H1 (cell line): ENCODE results near the gene NT5DC3.

Experiments
- KDM5A ChIP-seq: fragments of 200-600 bp; IDR thresholded peaks from 2 replicates; pipeline ENCODE4 v1.7.1; 2012; ENCODE audit warnings: mild to moderate bottlenecking, low read length, inconsistent platforms, mixed read lengths
- RFX5 ChIP-seq: IDR thresholded peaks from 2 replicates; pipeline ENCODE4 v1.6.1; 2011; ENCODE audit warnings: low read depth, low read length, improper control_type of control experiment, borderline replicate concordance
- TF ChIP-seq, protein P1 (sequence below), 3 experiments: IDR thresholded peaks; 1 replicate in 2 of 3; 2 replicates in 1 of 3; pipeline versions ENCODE4 v1.5.1 to v1.6.1; 2011; ENCODE audit warnings: low read length in 3 of 3, mild to moderate bottlenecking in 3 of 3, inconsistent platforms in 2 of 3, low read depth in 1 of 3, moderate library complexity in 1 of 3; ENCODE audit not compliant: insufficient read depth in 1 of 3; ENCODE audit errors: control extremely low read depth in 1 of 3

DNA sequence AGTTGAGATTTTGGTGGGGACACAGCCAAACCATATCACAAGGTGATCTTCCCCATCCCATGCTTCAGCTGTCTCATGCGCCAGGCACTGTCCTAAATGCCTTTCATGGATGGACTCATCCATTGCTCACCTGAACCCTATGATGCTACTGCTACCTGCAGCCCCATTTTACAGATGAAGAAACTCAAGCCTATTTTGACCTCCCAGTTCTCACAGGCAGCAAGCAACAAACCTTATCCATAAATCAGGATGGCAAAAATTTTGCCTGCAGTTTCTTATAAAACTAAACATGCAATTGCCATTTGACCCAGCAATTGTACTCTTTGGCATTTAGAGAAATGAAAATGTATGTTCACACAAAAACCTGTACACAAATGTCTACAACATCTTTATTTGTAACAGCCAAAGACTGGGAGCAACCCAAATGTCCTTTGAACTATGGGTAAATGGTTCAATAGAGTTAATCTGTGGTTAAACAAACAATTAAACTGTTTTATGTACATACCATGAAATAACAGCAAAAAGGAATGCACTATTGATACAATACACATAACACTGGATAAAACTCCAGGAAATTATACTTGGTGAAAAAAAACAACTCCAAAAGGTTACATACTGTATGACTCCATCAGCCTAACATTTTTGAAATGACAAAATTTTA, 2.6 kb downstream of the NT5DC3 start:
- TF ChIP-seq, protein P1, sequence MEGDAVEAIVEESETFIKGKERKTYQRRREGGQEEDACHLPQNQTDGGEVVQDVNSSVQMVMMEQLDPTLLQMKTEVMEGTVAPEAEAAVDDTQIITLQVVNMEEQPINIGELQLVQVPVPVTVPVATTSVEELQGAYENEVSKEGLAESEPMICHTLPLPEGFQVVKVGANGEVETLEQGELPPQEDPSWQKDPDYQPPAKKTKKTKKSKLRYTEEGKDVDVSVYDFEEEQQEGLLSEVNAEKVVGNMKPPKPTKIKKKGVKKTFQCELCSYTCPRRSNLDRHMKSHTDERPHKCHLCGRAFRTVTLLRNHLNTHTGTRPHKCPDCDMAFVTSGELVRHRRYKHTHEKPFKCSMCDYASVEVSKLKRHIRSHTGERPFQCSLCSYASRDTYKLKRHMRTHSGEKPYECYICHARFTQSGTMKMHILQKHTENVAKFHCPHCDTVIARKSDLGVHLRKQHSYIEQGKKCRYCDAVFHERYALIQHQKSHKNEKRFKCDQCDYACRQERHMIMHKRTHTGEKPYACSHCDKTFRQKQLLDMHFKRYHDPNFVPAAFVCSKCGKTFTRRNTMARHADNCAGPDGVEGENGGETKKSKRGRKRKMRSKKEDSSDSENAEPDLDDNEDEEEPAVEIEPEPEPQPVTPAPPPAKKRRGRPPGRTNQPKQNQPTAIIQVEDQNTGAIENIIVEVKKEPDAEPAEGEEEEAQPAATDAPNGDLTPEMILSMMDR (IDR thresholded peaks at IDR 0.05; ENCODE audit: control extremely low read depth in 1 of 3, insufficient read depth in 1 of 3, low read depth in 1 of 3, low read length in 3 of 3) = no peak
- no peak for TF ChIP-seq KDM5A
- no peak for TF ChIP-seq RFX5
